Trophoblast cell (in vitro differentiated cells and primary cell): ENCODE results near the gene LRMDA.
A peak's percentile ranks its signal among the peaks of the same experiment; 100 is the strongest.

Experiments used
- DNase-seq, 2 donors: peaks; one replicate each; pipeline ENCODE4 v3.0.0-alpha.2; 2016
- H2AFZ ChIP-seq: 2 replicates; pipeline ENCODE4 v1.6.1; 2013; ENCODE audit warnings: low read length, moderate library complexity, mild to moderate bottlenecking; ENCODE audit not compliant: insufficient read depth, poor library complexity
- H2AK5ac ChIP-seq: 2 replicates; pipeline ENCODE4 v1.6.1; 2013; ENCODE audit warnings: mild to moderate bottlenecking, low read length
- H2BK120ac ChIP-seq: 2 replicates; pipeline ENCODE4 v1.6.1; 2013; ENCODE audit warnings: low read length, mild to moderate bottlenecking, moderate library complexity; ENCODE audit not compliant: insufficient read depth, poor library complexity
- H2BK12ac ChIP-seq: 2 replicates; pipeline ENCODE4 v1.6.1; 2013; ENCODE audit warnings: mild to moderate bottlenecking, low read length, moderate library complexity
- H2BK5ac ChIP-seq: 2 replicates; pipeline ENCODE4 v1.6.1; 2013; ENCODE audit warnings: low read length, low read depth, moderate library complexity, mild to moderate bottlenecking; ENCODE audit not compliant: poor library complexity
- H3K14ac ChIP-seq: 2 replicates; pipeline ENCODE4 v1.6.1; 2013; ENCODE audit warnings: mild to moderate bottlenecking, low read length
- H3K18ac ChIP-seq: 2 replicates; pipeline ENCODE4 v1.6.1; 2013; ENCODE audit warnings: mild to moderate bottlenecking, low read length
- H3K23ac ChIP-seq: 2 replicates; pipeline ENCODE4 v1.6.1; 2013; ENCODE audit warnings: low read length
- H3K27ac ChIP-seq: 2 replicates; pipeline ENCODE4 v1.5.1; 2013; ENCODE audit warnings: low read depth, mild to moderate bottlenecking, inconsistent platforms, low read length, moderate library complexity
- H3K27me3 ChIP-seq: 2 replicates; pipeline ENCODE4 v1.6.1; 2013; ENCODE audit warnings: inconsistent platforms, mild to moderate bottlenecking, low read length, moderate library complexity; ENCODE audit not compliant: insufficient read depth
- H3K36me3 ChIP-seq, 2 experiments: 1 replicate in 1 of 2; 2 replicates in 1 of 2; pipeline ENCODE4 v1.6.1; 2013; ENCODE audit warnings: low read length in 2 of 2, mild to moderate bottlenecking in 2 of 2, moderate library complexity in 1 of 2; ENCODE audit not compliant: insufficient read depth in 2 of 2, control insufficient read depth in 1 of 2
- H3K4ac ChIP-seq: 2 replicates; pipeline ENCODE4 v1.6.1; 2013; ENCODE audit warnings: low read depth, mild to moderate bottlenecking, low read length, moderate library complexity
- H3K4me1 ChIP-seq, 2 experiments: 1 replicate in 1 of 2; 2 replicates in 1 of 2; pipeline ENCODE4 v1.6.1; 2013; ENCODE audit warnings: low read length in 2 of 2, mild to moderate bottlenecking in 2 of 2, moderate library complexity in 1 of 2; ENCODE audit not compliant: insufficient read depth in 2 of 2, control insufficient read depth in 1 of 2
- H3K4me2 ChIP-seq: 2 replicates; pipeline ENCODE4 v1.6.1; 2013; ENCODE audit warnings: inconsistent platforms, mild to moderate bottlenecking, low read length, moderate library complexity
- H3K4me3 ChIP-seq: 2 replicates; pipeline ENCODE4 v1.5.1; 2013; ENCODE audit warnings: mild to moderate bottlenecking, low read depth, low read length, inconsistent platforms
- H3K79me1 ChIP-seq: one replicate; pipeline ENCODE4 v1.6.1; 2013; ENCODE audit warnings: low read length
- H3K79me2 ChIP-seq: 2 replicates; pipeline ENCODE4 v1.6.1; 2013; ENCODE audit warnings: low read length, mild to moderate bottlenecking; ENCODE audit not compliant: control insufficient read depth, insufficient read depth, poor library complexity
- H3K9ac ChIP-seq: 2 replicates; pipeline ENCODE4 v1.6.1; 2013; ENCODE audit warnings: mild to moderate bottlenecking, low read length
- H3K9me3 ChIP-seq: 2 replicates; pipeline ENCODE4 v1.6.1; 2013; ENCODE audit warnings: low read depth, mild to moderate bottlenecking, control low read depth, inconsistent platforms, low read length; ENCODE audit not compliant: insufficient read depth
- H4K12ac ChIP-seq: 2 replicates; pipeline ENCODE4 v1.6.1; 2013; ENCODE audit warnings: low read depth, mild to moderate bottlenecking, low read length, moderate library complexity
- H4K8ac ChIP-seq: 2 replicates; pipeline ENCODE4 v1.6.1; 2013; ENCODE audit warnings: low read depth, mild to moderate bottlenecking, low read length, moderate library complexity
- H4K91ac ChIP-seq: one replicate; pipeline ENCODE4 v1.6.1; 2013; ENCODE audit warnings: low read depth, mild to moderate bottlenecking, low read length, moderate library complexity
- WGBS: extraction: QIAGEN DNeasy Blood & Tissue Kit; methylation state at CpG from one replicate; pipeline ENCODE4 v1.1.7; 2013; ENCODE audit warnings: missing lambda C conversion rate; ENCODE audit not compliant: insufficient read length, insufficient coverage; ENCODE audit errors: extremely low coverage; 5-methylcytosine and 5-hydroxymethylcytosine counted together

LRMDA gene

DNA sequence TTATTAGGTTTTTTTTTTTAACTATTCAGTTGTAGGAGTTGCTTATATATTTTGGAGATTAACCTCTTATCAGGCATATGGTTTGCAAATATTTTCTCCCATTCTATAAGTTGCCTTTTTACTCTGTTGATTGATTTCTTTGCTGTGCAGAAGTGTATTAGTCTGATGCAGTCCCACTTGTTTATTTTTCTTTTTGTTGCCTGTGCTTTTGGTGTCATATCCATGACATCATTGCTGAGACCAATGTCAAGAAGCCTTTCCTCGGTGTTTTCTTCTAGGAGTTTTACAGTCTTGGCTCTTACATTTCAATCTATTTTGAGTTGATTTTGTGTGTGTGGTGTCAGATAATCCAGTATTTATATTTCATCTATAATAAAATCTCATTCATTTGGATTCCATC is 155.4 kb downstream of the LRMDA start:
- no peak overlapping the region for H3K9ac ChIP-seq
- H2AFZ ChIP-seq = no peak overlapping the region
- no peak overlapping the region for H2BK5ac ChIP-seq
- H2AK5ac ChIP-seq = no peak overlapping the region
- no peak overlapping the region for H2BK12ac ChIP-seq
- no peak overlapping the region for H3K4me3 ChIP-seq
- no peak overlapping the region for H3K27ac ChIP-seq
- H3K4me1 ChIP-seq = no peaks in the 10 kb centered on the region
- no peaks in the 10 kb centered on the region for H3K79me1 ChIP-seq
- no peak overlapping the region for H2BK120ac ChIP-seq
- no peak overlapping the region for H3K4me2 ChIP-seq
- no peak overlapping the region for H4K91ac ChIP-seq
- no peak overlapping the region for H3K23ac ChIP-seq
- peaks cover 7% of the 10 kb centered on the region for H3K9me3 ChIP-seq
- no peak overlapping the region for H3K4ac ChIP-seq
- H4K8ac ChIP-seq = no peak overlapping the region
- no peak for DNase-seq
- WGBS = no CpG with 5 or more reads among the region's 1 CpG
- no peak overlapping the region for H4K12ac ChIP-seq
- no peaks in the 10 kb centered on the region for H3K36me3 ChIP-seq
- H3K79me2 ChIP-seq = no peaks in the 10 kb centered on the region
- no peak overlapping the region for H3K18ac ChIP-seq
- no peak overlapping the region for H3K14ac ChIP-seq
- H3K27me3 ChIP-seq = no peaks in the 10 kb centered on the region

DNA sequence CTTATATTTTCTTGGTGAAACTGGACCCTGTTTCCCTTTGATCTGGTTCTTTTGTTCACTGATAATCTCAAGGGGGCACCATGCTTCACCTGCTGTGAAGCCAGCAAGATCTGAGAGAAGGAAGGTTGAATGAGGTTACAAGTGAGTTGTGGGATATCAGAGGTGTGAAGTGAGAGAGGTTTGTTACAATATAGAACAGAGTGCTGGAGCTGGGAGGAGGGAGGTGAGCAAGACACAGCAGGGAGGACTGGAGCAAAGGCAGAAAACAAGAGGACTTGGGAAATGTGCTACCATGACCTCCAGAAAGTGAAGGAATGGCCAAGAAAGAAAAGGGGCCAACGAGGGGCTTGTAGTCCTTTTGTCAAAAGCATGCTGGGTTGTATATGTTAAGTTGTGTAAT is 156.6 kb downstream of the LRMDA start:
- Histone ChIP-seq H2BK12ac (no peak overlapping the region), H4K12ac (no peak overlapping the region), H3K4ac (no peak overlapping the region), H3K9me3 (peaks cover 2% of the 10 kb centered on the region), H3K79me2 (no peaks in the 10 kb centered on the region), H3K23ac (no peak overlapping the region), H3K14ac (no peak overlapping the region), H3K27ac (no peak overlapping the region), H4K8ac (no peak overlapping the region), H3K36me3 (no peaks in the 10 kb centered on the region), H2AFZ (no peak overlapping the region), H3K4me2 (no peak overlapping the region), H4K91ac (no peak overlapping the region), H2BK5ac (no peak overlapping the region), H3K79me1 (peaks cover 3% of the 10 kb centered on the region), H3K4me3 (no peak overlapping the region), H2BK120ac (no peak overlapping the region), H3K4me1 (peaks cover 0 to 3% of the 10 kb centered on the region in 2 experiments), H3K18ac (no peak overlapping the region), H3K9ac (no peak overlapping the region), H3K27me3 (no peaks in the 10 kb centered on the region), H2AK5ac (no peak overlapping the region)
- WGBS = no CpG with 5 or more reads among the region's 1 CpG
- DNase-seq = no peak

DNA sequence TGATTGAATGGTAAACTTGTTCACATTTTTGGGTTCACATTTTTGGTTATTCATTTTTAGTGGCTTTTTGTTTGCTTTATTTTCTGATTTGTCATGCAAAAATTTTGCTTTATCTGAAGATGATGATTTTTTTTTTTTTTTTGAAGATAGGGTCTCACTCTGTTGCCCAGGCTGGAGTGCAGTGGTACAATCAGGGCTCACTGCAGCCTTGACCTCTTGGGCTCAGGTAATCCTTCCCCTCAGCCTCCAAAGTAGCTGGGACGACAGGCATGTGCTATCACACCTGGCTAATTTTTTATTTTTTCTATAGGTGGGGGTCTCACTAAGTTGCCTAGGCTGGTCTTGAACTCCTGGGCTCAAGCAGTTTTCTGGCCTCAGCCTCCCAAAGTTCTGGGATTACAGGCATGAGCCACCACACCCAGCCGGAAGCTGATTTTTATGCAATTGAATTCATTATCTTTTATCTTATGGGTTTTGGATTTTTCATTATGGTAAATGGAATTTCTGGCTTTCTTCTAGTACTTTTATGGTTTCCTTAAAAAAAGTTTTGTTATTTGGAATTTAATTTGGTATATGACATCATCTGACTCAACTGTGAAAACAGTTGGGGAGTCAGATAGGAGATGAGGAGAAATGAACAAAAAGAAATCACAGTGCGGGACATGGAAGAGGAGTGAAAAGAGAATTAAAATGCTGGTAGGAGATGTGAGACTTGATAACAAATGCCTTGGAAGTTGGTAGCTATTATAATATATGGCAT is 158.7 kb downstream of the LRMDA start:
- H3K23ac ChIP-seq = no peak overlapping the region
- H3K9me3 ChIP-seq = no peaks in the 10 kb centered on the region
- no peak overlapping the region for H3K9ac ChIP-seq
- no peak overlapping the region for H4K12ac ChIP-seq
- peaks cover 0 to 3% of the 10 kb centered on the region in 2 experiments for H3K4me1 ChIP-seq
- H3K27me3 ChIP-seq = no peaks in the 10 kb centered on the region
- no peak overlapping the region for H3K27ac ChIP-seq
- no peak overlapping the region for H4K8ac ChIP-seq
- no peak overlapping the region for H2BK120ac ChIP-seq
- H4K91ac ChIP-seq = no peak overlapping the region
- H3K18ac ChIP-seq = no peak overlapping the region
- H3K4ac ChIP-seq = no peak overlapping the region
- no peak overlapping the region for H2BK5ac ChIP-seq
- DNase-seq = no peak
- H2AK5ac ChIP-seq = no peak overlapping the region
- no peaks in the 10 kb centered on the region for H3K36me3 ChIP-seq
- peaks cover 3% of the 10 kb centered on the region for H3K79me1 ChIP-seq
- WGBS = no CpG with 5 or more reads among the region's 3 CpGs
- H2AFZ ChIP-seq = no peak overlapping the region
- H3K4me3 ChIP-seq = no peak overlapping the region
- no peak overlapping the region for H2BK12ac ChIP-seq
- H3K4me2 ChIP-seq = no peak overlapping the region
- no peaks in the 10 kb centered on the region for H3K79me2 ChIP-seq
- H3K14ac ChIP-seq = no peak overlapping the region

DNA sequence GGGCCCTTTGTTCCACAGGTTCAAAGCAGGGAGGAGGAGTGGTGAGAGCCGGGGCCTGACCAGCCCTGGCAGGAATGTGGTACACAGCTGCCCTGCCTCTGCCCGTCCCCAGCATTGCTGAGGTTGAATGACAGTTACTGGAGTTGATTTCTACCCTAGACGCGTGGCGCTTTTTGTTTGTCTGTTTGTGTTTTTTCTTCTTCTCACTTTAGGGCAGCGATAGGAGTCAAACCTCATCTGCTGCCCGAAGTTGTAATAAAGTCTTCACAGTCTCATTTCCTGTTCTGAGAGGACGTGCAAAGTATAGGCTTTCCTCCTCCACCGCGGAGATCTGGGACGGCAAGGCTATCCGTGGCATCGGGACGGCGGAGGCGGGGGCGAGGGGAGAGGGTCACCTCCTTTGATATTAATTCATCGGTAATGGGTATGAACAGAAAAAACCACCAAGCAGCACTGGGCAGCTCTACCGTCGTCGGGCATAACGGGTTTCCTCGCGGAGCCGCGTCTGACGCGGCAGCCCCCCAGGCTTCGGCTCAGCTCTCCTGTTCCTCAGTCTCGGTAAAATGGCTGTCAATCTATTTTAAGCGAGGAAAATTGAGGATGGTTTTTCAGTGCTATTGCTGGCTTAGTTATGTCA is 160.8 kb downstream of the LRMDA start:
- H2BK12ac ChIP-seq = peak overlapping the region; percentile 27
- no peaks in the 10 kb centered on the region for H3K79me2 ChIP-seq
- no peak for DNase-seq
- no peaks in the 10 kb centered on the region for H3K9me3 ChIP-seq
- no peak overlapping the region for H4K91ac ChIP-seq
- no CpG with 5 or more reads among the region's 31 CpGs for WGBS
- no peaks in the 10 kb centered on the region for H3K36me3 ChIP-seq
- peak overlapping the region; percentile 36 for H2AK5ac ChIP-seq
- peak overlapping the region; percentile 6 for H2AFZ ChIP-seq
- no peak overlapping the region for H3K4ac ChIP-seq
- H4K12ac ChIP-seq = no peak overlapping the region
- H3K27ac ChIP-seq = no peak overlapping the region
- no peak overlapping the region for H3K23ac ChIP-seq
- H3K4me1 ChIP-seq = peaks cover 0 to 3% of the 10 kb centered on the region in 2 experiments
- H3K18ac ChIP-seq = no peak overlapping the region
- H2BK5ac ChIP-seq = no peak overlapping the region
- no peak overlapping the region for H4K8ac ChIP-seq
- peaks cover 3% of the 10 kb centered on the region for H3K79me1 ChIP-seq
- H3K14ac ChIP-seq = peak overlapping the region; percentile 2
- H3K4me2 ChIP-seq = no peak overlapping the region
- H3K4me3 ChIP-seq = no peak overlapping the region
- H3K9ac ChIP-seq = no peak overlapping the region
- H3K27me3 ChIP-seq = no peaks in the 10 kb centered on the region
- peak overlapping the region; percentile 26 for H2BK120ac ChIP-seq
